GM12865 (cell line): ENCODE data around the gene WTAP.

Source experiments
- DNase-seq: peaks from one replicate; pipeline ENCODE4 v3.0.0; 2010; ENCODE audit warnings: low read depth
- H3K4me3 ChIP-seq: 2 replicates; pipeline ENCODE4 v1.5.1; 2011; ENCODE audit warnings: mild to moderate bottlenecking, low read depth, low read length, control low read depth
- TF ChIP-seq, protein P1 (sequence below): IDR thresholded peaks from 2 replicates; pipeline ENCODE4 v1.5.1; 2011; ENCODE audit warnings: low read length, control low read depth, low read depth, inconsistent platforms; ENCODE audit not compliant: insufficient read depth; ENCODE audit errors: missing control alignments

WTAP gene

DNA sequence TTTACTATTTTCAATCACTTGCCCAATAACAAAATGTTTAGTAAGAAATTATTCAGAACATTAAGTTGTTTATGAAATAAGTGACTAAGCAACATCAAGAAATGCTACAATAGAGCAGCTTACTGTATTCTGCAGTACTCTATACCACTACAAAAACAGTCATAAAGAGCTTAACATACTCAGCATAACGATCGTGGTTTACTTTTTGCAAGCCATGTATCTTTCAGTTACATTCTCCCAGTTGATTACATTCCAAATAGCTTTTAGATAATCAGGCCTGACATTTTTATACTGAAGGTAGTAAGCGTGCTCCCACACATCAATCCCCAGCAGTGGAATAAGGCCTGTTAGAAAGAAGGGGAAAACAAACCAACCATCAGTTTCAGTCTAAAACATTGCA is 45.0 kb upstream of the WTAP start:
- no peak for DNase-seq
- H3K4me3 ChIP-seq: no peak overlapping the region
- TF ChIP-seq, protein P1, sequence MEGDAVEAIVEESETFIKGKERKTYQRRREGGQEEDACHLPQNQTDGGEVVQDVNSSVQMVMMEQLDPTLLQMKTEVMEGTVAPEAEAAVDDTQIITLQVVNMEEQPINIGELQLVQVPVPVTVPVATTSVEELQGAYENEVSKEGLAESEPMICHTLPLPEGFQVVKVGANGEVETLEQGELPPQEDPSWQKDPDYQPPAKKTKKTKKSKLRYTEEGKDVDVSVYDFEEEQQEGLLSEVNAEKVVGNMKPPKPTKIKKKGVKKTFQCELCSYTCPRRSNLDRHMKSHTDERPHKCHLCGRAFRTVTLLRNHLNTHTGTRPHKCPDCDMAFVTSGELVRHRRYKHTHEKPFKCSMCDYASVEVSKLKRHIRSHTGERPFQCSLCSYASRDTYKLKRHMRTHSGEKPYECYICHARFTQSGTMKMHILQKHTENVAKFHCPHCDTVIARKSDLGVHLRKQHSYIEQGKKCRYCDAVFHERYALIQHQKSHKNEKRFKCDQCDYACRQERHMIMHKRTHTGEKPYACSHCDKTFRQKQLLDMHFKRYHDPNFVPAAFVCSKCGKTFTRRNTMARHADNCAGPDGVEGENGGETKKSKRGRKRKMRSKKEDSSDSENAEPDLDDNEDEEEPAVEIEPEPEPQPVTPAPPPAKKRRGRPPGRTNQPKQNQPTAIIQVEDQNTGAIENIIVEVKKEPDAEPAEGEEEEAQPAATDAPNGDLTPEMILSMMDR: no peak

DNA sequence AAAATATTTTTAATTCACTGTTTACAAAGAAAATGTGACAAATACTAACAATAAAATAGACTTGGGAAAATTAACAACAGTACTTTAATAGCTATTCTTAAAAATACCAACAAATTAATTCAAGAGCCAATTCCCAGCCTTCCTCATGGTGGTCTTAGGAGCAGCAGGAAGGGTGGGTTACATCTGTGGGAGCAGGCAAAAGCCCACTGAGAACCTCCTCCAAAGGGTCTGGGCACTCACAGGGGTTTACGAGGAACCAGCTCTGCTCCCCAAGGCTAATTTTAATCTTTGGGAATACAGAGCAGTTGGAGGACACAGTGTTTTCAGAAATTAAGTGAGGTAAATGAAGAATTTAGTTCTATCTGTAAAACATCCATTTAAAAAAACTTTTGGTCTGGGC is 44.5 kb upstream of the WTAP start:
- no peak overlapping the region for H3K4me3 ChIP-seq
- TF ChIP-seq, protein P1: no peak
- no peak for DNase-seq

DNA sequence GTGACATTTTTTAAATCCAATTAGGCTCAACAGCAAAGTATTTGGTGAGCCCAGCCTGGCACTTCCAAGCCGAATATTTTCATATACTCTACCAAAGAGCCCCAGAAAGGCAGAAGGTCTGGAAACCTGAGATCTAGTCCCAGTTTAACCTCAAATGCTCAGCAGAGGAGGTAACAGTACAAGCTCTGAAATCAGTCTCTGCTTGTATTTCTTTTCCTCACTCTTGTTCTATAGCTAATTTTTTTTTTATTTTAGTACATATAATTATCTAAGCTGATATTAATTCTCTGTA is 43.3 kb upstream of the WTAP start:
- TF ChIP-seq, protein P1: no peak
- H3K4me3 ChIP-seq: no peak overlapping the region
- DNase-seq: no peak

DNA sequence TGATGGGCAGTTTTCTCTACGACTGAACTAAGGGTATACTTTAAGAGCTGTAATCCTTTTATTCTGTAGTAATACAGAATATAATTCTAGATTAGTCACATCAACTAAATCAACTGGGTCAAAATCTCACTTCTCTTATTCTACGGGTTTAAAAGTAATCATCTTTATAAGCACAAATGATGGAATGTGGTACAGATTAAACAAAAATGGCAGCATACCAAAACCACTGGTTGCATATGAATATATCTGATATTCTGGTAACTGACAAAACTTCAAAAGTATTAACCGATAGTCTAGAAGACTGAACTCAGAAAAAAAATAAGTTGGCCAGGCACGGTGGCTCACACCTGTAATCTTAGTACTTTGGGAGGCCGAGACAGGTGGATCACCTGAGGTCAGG is 41.3 kb upstream of the WTAP start:
- H3K4me3 ChIP-seq: no peak overlapping the region
- no peak for DNase-seq
- TF ChIP-seq, protein P1: no peak

DNA sequence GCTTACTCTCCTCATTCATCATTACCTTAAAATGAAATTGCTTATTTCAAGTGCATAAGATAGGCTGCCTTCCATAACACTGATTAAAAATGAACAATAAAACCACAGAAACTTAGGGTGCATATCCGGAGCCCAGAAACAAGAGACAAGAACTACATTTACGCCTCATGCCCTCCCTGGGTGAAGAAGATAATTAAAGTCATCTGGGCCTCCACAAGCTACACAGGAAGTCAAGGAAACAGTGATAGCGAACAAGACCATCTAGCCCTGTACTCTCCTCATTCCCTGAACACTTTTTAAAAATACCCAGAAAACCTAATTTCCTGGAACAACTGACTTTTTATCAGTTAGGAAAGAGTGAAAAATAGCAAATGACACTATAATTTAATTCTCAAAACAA is 40.6 kb upstream of the WTAP start:
- TF ChIP-seq, protein P1: no peak
- H3K4me3 ChIP-seq: no peak overlapping the region
- DNase-seq: no peak

DNA sequence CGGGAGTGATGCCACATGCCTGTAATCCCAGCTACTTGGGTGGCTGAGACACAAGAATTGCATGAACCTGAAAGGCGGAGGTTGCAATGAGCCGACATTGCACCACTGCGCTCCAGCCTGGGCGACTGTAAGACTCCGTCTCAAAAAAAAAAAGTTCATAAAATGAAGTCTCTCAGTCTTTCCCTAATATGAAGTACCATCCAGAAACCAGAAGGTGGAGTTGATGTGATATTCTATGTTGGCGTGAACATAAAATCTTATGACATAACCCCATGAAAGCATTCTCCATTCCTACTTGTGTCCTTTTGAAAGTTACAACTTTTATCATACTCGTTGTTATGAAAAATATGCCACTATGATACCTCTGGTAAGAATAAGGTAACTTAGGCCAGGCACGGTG is 40.0 kb upstream of the WTAP start:
- TF ChIP-seq, protein P1: no peak
- no peak overlapping the region for H3K4me3 ChIP-seq
- DNase-seq: no peak

DNA sequence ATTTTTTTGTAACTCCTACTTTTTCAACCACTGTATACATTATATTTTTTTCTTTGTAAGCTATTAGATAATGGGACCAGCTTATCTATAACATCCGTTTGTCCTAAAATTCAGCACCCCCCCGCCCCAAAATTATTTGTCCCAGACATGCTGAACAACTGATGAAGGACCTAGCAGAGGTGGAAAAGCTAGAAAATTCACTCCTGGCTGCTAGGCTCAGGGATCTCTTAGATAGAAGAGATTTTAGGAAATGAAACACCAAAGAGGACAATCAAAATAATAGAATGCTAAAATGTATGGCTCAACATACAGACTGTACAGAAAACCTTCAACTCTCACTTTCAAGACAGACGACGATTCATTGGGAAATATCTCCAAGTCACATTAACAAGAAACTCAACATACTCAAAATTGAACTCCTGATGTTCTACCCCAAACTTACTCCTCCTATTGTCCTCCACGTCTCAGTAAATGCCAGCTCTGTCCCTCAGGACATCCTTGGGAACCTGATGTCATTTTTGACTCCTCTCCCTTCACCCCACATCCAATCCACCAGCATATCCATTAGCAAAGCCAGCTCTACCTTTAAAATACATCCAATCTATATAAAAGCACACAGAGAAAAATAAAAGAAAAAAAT is 38.9 kb upstream of the WTAP start:
- no peak overlapping the region for H3K4me3 ChIP-seq
- no peak for DNase-seq
- TF ChIP-seq, protein P1: no peak
